NT2/D1 (cell line): Measurements from ENCODE around the gene EPN1.

Experiments
- SUZ12 ChIP-seq: IDR thresholded peaks from 2 replicates; pipeline ENCODE4 v1.6.1; 2011; ENCODE audit not compliant: insufficient read length, insufficient read depth; ENCODE audit errors: extremely low read depth
- YY1 ChIP-seq: IDR thresholded peaks from 2 replicates; pipeline ENCODE4 v1.6.1; 2011; ENCODE audit not compliant: insufficient read length, insufficient read depth
- ZNF274 ChIP-seq: IDR thresholded peaks from 2 replicates; pipeline ENCODE4 v1.6.1; 2011; ENCODE audit warnings: mild to moderate bottlenecking, low read depth, low read length

DNA sequence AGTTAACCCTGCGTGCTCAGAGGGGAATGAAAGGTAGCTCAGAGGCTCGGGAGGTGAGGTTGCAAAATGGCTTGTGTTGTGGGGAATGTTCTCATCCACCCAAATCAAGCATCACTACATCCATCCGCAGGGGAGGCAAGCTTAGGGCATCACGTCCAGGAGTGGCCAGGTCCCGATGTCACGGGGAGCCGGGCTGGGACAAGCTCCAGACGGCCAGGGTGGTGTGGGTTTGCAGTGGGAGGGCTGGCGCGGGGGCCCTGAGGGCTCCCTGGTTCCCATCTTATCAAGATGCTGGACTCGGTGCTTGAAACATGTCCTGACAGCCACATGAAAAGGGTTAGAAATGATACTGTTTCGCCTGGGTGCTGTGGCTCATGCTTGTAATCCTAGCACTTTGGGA lies 25.8 kb downstream of the EPN1 start:
- TF ChIP-seq ZNF274 (no peak), SUZ12 (no peak), YY1 (no peak)
